ENCODE measurements around the gene C3orf70. TPM values are rescaled to one million over a fixed set of nuclear protein-coding genes. Genes with fewer than 3 reads are reported as not detected.
A peak's percentile ranks its signal among the peaks of the same experiment; 100 is the strongest.

Gene C3orf70
- total RNA-seq, 4 donors from 2014 or later = 7.8 to 13.8 (median 9.8) TPM

- DNase-seq (ENCODE audit: low spot score in 2 of 2) = no peak
- peaks cover 0 to 11% (median 0%) of the 10 kb centered on the region in 3 donors for H3K36me3 ChIP-seq
- H3K4me3 ChIP-seq = no peak overlapping the region
- peaks cover 0 to 29% (median 0%) of the 10 kb centered on the region in 4 donors for H3K9me3 ChIP-seq
- no peak for TF ChIP-seq EP300 (IDR thresholded peaks at IDR 0.05)
- TF ChIP-seq CTCF (IDR thresholded peaks at IDR 0.05) = no peak
- TF ChIP-seq POLR2A (IDR thresholded peaks at IDR 0.05) = no peak
- 92 to 95% methylated on average over 2 of the region's 2 CpGs for WGBS, 2 donors
- no peaks in the 10 kb centered on the region for H3K27me3 ChIP-seq
- H3K27ac ChIP-seq = no peak overlapping the region
- no peaks in the 10 kb centered on the region for H3K4me1 ChIP-seq
Measured at GRCh38 chr3:185060655-185061054, 92.2 kb downstream of the C3orf70 start.

GRCh38 chr3:185059766-185060165 is 93.1 kb downstream of the C3orf70 start:
- DNase-seq (ENCODE audit: low spot score in 2 of 2) = no peak
- Histone ChIP-seq H3K36me3 (peaks cover 0 to 20% (median 0%) of the 10 kb centered on the region in 3 donors), H3K4me1 (no peaks in the 10 kb centered on the region), H3K4me3 (no peak overlapping the region), H3K27me3 (no peaks in the 10 kb centered on the region), H3K9me3 (peaks cover 0 to 29% (median 0%) of the 10 kb centered on the region in 4 donors), H3K27ac (no peak overlapping the region)
- peak in 1 of 2 donors; percentile 23 for TF ChIP-seq EP300 (IDR thresholded peaks at IDR 0.05)
- no peak for TF ChIP-seq POLR2A (IDR thresholded peaks at IDR 0.05)
- whole genome bisulfite sequencing, 2 donors = 78 to 80% methylated on average over 2 of the region's 2 CpGs

- no peak overlapping the region for H3K4me3 ChIP-seq
- H3K27ac ChIP-seq = no peak overlapping the region
- WGBS, 2 donors = 70 to 71% methylated on average over 2 of the region's 2 CpGs
Measured at GRCh38 chr3:185058796-185059195, 94.1 kb downstream of the C3orf70 start.

GRCh38 chr3:185057829-185058228 is 95.0 kb downstream of the C3orf70 start:
- Histone ChIP-seq H3K27ac (no peak overlapping the region), H3K4me3 (no peak overlapping the region), H3K27me3 (no peaks in the 10 kb centered on the region), H3K9me3 (peaks cover 0 to 33% (median 0%) of the 10 kb centered on the region in 4 donors), H3K4me1 (no peaks in the 10 kb centered on the region), H3K36me3 (peaks cover 0 to 40% (median 0%) of the 10 kb centered on the region in 3 donors)
- no peak for DNase-seq (ENCODE audit: low spot score in 2 of 2)
- 91 to 95% methylated on average over 1 of the region's 1 CpG for WGBS, 2 donors
- TF ChIP-seq POLR2A (IDR thresholded peaks at IDR 0.05) = no peak
- TF ChIP-seq CTCF (IDR thresholded peaks at IDR 0.05) = no peak
- TF ChIP-seq EP300 (IDR thresholded peaks at IDR 0.05) = no peak

More at GRCh38 chr3:185058796-185059195, 94.1 kb downstream of the C3orf70 start:
- DNase-seq (ENCODE audit: low spot score in 2 of 2) = no peak
- Histone ChIP-seq H3K9me3 (peaks cover 0 to 33% (median 0%) of the 10 kb centered on the region in 4 donors), H3K36me3 (peaks cover 0 to 30% (median 0%) of the 10 kb centered on the region in 3 donors), H3K27me3 (no peaks in the 10 kb centered on the region), H3K4me1 (no peaks in the 10 kb centered on the region)
- TF ChIP-seq POLR2A (IDR thresholded peaks at IDR 0.05) (no peak), EP300 (IDR thresholded peaks at IDR 0.05) (peak in 1 of 2 donors; percentile 33), CTCF (IDR thresholded peaks at IDR 0.05) (no peak)

GRCh38 chr3:185056908-185057307 is 96.0 kb downstream of the C3orf70 start:
- Histone ChIP-seq H3K36me3 (peaks cover 0 to 49% (median 0%) of the 10 kb centered on the region in 3 donors), H3K9me3 (peaks cover 0 to 33% (median 0%) of the 10 kb centered on the region in 4 donors), H3K4me1 (no peaks in the 10 kb centered on the region), H3K27ac (no peak overlapping the region), H3K27me3 (no peaks in the 10 kb centered on the region), H3K4me3 (no peak overlapping the region)
- DNase-seq (ENCODE audit: low spot score in 2 of 2) = no peak
- 97% methylated on average over 2 of the region's 2 CpGs for WGBS, 2 donors
- no peak for TF ChIP-seq POLR2A (IDR thresholded peaks at IDR 0.05)
- TF ChIP-seq CTCF (IDR thresholded peaks at IDR 0.05) = no peak
- TF ChIP-seq EP300 (IDR thresholded peaks at IDR 0.05) = no peak

Measured in tibial nerve (tissue), 4 donors.